RPMI7951 (cell line): ENCODE results near the gene FAM222B. TPM values are rescaled to one million over a fixed set of nuclear protein-coding genes. Genes with fewer than 3 reads are reported as not detected.
"Not testable (repeated sequence)": the region's sequence is repeated elsewhere in the genome, so short reads cannot be mapped to it uniquely, and the experiment has no call there.

Source experiments
- DNase-seq: peaks from one replicate; pipeline ENCODE4 v3.0.0-alpha.2; 2012; ENCODE audit warnings: low read depth
- total RNA-seq: library from RNA; depleted of rRNA; stranded (reverse); fragments of >200 nt; shearing (Covaris generic); gene quantifications from 2 replicates; pipeline ENCODE4 v1.2.3, GENCODE V29; 2014; rRNA removed

Gene FAM222B, protein sequence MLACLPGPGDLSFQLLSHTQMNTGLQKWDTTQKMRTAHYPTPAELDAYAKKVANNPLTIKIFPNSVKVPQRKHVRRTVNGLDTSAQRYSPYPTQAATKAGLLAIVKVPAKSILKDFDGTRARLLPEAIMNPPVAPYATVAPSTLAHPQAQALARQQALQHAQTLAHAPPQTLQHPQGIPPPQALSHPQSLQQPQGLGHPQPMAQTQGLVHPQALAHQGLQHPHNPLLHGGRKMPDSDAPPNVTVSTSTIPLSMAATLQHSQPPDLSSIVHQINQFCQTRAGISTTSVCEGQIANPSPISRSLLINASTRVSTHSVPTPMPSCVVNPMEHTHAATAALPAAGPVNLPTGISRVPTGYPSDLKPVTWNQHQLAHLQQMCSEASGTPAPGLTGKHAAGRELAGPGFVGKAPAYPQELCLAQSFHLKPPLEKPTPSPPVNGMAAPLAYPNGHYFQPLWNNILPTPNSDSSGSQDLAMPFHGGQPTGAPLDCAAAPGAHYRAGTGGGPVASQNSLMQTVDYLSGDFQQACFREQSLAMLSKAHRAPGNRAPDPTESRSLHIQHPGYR
- 2.4 and 3.4 TPM in 2 replicates for total RNA-seq

DNA sequence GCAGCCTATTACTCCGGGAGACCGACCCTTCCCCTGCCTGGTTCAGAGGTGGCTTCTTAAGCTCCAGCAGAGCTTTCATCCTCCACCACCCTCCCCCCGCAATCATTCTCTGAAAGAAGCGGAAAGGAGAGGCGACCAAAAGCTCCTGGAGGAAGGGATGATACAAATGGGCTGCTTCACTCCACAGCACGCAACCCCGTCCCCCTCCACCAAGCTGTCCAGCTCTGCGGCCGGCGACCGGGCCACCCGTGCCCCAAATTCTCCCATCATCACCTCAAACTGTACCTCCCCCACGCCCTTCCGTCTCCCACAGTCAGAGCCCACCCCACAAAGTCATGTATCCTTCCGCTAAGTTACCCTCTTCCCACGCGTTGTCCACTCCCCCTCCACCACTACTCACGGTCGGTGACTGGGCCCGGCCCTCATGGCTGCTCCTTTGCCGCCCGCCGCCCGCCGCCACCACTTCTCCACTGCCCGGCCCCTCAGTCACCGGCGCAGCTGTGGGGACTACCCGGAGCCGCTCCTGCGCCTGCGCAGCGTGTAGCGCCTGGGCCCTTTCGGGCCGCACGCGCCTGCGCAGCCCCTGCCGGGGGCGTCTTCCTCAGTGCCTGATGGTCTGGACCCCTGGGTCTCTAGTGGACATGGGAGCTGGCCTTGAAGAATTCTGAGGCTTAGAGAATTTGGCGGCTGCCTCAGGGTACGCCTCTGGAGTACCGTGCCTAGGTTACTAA, at the start of gene FAM222B:
Gene FAM222B (minus strand): TSS at position 509 of the 731 bp plus-strand sequence. CDS start 76,123 bp downstream, outside the sequence.
- peak; percentile 80 for DNase-seq

DNA sequence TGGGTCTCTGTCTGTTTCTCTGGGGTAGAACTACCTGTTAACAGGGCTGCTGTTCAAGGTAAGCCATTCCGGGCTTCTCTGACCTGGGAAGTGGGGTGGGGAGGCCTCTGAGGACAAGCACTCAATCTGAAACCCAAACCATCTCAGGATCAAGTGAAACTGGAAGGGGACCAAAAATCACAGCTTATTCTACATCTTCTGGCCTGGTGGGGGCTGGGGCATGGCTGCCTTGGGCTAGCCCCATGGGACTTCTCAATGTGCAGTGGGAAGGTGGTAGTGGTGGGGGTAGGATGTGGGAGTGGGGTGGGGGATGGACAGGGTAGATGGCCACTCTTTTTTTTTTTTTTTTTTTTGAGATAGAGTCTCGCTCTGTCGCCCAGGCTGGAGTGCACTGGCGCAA, 49.4 kb upstream of the FAM222B start:
- no peak for DNase-seq

DNA sequence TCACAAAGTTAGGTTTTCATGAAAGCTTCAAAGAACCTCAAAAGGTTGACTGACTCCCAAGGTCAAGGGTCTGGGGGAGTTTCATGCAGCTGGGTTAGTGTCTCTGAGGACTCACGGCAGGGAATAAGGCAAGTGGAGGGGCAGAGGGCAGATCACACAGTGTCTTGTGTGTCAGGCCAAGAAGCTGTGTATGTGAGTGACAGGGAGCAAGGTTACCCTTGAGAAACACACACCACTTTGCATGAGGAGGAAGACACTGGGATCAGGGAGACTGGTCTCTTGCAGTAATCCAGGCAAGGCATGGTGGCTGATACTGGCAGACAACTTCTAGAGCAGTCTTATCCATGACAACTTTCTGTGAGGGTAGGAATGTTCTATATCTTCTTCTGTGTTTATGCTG, 48.6 kb upstream of the FAM222B start:
- DNase-seq: no peak

DNA sequence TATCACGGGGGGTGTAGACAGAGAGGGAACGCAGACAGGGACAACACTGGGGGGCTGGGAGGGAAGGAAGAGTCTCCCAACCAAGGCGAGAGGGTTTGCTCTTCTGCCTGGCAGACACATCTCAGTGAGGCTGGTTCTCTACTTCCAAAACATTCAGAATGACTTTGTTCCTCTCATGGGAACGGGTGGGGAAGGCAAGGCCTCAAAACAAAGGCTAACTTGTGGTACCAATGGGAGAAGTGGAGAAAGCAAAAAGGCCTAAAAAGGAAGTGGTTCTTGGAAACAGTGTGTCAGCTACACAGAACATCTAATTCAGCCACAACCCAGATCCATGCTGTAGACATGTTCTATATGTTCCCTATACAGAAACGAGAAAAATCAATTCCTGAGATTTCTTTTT, 47.4 kb upstream of the FAM222B start:
- DNase-seq: no peak

DNA sequence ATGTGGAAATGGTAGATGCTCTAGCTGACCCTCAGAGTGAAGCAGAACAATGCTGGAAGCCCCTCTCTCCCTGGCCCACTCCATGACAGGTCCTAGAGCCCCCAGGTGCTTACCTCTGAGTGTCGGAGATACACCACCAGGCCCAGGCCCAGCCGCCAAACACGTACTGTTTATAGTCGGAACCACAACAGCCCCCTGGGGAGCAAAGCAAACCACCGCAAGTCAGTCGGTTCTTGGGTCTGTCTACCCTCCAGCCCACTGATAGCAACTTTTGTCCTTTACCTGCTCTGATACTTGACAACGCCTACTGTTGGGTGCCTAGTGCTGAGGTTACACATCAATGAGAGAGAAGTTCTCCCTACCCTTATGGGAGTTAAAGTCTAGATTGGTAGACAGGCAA, 46.2 kb upstream of the FAM222B start:
- DNase-seq: no peak

DNA sequence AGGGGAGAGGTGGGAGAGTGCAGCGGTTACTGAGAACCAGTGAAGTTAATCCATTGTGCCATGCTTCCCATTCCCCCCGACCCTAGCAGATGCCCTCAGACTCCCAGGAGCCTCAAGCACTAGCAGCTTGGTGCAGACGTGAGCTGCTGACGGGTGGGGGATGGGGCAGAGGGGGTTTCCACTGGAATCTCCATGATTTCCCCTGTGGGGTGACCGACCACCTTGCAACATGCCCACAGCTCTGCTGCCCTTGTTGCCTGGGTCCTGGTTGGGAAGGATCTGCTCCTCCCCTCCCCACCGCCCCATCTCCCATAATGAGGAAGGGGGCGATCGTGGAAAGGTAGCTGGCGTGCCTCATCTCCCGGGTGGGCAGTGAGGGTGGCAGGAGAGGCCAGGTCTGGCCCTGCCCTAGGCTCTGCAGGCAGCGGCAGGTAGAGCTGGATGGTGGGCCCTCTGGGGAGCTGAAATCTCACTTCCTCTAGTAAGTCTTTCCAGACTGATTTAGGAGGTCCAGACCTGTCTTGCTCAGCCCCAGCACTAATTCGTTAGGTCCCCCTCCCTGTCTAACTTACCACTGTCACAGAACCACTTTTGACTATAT, 45.4 kb upstream of the FAM222B start:
- DNase-seq: no peak

DNA sequence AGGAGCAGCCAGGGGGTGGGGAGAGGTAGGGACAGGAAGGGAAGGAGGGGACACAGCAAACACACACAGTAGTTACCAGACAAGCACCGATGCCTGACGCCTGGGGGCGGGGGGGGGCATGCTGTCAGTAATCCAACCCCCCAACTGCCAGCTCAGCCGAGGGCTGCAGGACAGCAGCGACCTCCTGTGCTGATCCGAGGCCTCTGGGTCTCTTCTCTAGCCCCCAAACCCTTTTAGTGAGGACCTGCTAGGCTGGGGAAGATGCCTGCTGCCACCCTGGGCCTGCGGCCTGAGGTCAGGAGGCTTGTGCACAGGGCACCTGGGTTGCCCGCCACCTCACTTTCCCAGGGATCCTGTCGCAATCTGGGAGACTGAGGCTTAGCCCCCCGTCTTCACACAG, 43.4 kb upstream of the FAM222B start:
- DNase-seq: no peak

DNA sequence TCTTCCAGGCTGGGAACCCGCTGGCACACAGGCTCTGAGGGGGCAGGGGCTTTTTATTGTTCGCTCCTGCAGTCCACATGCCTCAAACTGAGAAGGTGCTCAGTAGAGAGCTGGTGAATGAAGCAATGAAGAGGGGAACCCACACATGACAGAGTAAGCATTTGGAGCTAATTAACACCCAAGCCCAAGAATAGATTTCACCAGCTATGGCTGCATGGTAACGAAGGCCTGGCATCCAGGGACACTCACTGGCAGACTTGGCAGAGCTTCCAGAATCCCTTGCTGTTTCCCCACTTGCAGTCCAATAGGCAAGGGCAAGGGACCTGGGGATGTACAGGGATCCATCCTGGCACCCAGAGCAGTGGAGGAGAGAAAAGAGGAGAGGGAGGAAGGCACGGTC, 42.8 kb upstream of the FAM222B start:
- no peak for DNase-seq

DNA sequence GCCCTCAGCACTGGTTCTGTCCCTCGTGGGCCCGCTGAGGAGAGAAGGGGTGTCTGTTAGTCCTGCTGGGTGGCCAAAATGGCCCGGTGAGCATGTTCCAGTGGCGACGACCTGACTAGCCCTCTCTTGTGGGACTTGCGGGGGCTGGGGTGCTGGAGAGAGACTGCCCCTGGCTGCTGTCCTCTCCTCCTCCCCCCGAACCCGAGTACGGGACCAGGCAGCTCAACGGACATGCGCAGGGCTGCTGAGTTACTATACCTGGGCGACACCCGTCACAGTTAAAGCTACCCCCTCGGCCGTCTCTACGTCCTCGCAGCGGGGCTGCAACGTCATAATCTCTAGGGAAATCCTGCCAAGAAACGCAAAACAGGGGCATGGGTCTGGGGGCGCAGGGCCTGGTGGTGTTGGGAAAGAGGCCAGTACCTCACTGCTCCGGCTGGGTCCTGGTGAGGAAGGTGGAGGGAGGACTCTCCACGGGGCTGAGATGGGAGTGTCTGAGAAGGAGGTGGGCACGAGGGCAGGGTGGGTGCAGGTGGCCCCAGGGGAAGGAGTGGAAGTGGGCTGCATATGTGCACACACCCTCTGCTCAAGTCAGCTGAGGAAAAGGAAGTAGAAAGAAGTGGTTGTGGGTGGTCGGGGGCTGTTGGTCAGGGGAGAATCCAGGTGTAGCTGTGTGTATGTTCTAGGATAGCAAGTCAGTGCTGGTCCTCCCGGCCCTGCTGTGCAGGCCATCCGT, 41.5 kb upstream of the FAM222B start:
- no peak for DNase-seq

DNA sequence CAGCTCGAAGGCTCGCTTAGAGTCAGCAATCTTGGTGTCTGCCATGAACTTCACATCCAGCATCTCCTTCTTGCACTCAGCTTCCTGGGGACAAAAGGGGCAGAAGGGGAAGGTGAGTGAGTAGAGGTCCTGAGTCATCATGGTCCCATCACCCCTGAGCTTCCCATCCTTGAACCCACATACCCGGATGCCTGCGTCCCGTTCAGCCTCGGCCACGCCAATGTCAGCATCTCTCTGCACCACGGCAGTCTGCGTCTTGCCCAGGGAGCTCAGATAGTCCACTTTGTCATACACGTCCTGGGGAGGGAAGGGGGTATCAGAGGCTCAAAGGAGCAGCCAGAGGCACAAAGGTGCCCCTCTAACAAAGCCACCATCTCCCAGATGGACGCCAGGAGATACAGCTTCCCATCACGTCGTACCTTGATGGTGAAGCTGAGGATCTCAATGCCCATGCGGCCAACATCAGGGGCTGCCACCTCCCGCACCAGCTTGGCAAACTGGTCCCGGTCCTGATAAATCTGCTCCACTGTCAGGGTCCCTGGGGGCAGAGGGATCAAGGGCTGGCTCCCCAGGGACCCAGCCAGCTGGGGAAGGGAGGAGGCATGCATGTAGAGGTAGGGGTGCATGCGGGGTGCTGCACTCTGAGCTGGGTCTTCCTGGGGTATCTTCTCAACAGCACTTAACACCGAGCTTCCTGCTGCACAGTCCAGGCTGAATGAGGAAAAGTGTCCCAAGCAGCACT, 39.7 kb upstream of the FAM222B start:
- no peak for DNase-seq

DNA sequence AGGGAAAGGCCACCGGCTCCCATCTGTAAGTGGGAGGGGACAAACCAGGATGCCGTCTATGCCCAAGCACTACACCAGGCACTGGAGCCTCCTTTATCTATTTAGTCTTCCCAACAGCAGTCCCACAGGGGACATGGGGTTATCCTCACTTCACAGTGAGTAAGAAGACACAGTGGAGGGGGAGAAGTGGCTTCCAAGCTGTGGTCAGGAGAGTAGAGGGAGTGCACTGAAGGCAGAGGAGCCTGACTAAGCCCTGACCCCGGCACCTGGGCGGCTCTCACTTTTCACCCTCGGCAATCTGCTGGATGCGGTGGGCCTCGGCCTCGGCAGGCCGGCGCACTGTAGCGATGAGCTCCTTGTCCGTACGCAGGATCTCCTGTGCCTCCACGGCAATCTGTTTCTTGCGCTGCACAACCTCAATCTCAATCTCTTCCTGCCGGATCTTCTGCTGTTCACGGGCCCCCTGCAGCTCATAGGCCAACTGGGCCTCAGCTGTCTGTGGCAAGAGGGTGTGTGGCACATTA, 39.0 kb upstream of the FAM222B start:
- no peak for DNase-seq

DNA sequence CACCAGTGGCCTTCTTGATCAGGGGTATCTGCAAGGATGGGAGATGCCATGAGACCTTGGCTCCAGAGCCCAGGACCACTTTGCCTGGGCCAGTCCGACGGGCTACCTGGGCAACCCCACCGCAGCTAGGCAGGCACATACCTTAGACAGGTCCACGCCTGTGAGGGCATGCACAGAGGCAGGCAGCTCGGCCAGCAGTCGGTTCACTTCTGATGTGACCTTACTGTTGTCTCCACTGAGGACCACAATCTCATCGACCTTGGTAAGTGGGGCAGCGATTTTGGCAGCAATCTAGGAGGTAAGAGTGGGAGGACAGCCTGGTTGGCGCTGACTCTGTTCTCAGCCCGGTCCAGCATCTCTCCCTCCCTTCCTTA, 38.0 kb upstream of the FAM222B start:
- no peak for DNase-seq

DNA sequence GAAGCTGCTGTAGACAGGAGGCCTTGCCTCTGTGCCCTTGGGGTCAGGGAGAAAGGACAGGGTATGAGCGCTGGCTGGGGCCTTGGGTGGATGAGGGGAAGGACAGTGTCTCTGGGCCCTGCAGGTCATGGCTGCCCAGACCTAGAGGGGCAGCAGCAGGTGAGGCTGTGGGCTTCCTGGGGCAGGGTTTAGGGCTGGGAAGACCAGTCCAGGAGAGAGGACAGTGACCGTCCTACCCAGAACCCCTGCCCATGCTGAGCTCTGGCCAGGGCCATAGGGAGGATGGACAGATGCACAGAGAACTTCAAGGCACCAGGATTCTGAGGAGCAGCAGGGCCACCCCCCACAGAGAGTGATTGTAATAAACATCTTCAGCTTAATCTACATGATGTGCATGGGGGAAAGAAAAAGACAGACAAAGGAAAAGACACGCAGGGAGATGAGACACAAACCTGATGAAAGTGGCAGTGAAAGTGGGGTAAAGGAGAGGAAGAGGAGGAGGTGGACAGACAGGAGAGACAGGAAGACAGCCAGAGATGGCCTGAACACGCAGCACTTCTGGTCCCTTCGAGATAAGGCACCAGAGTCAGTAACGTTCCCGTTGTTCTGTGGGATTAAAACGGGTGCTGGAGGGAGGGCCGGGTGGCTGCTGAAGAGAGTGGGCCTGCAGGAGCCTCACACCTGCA, 37.4 kb upstream of the FAM222B start:
- no peak for DNase-seq

DNA sequence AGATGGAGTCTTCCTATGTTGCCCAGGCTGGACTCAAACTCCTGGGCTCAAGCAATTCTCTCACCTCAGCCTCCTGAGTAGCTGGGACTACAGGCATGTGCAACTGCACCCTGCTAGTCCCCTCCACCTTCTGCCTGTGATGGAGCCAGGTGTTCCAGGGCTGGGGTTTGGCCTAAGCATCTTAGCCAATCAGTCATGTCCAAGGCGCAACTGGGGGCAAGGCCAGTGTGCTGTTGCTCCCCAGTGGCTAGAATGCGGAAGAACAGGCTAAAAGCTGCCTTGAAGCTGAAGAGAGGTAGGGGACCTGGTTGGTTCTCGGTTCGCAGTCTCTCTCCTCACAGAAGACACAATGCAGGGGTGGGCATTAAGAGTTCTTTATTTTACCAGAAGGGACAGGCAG, 36.4 kb upstream of the FAM222B start:
- DNase-seq: peak; percentile 18

DNA sequence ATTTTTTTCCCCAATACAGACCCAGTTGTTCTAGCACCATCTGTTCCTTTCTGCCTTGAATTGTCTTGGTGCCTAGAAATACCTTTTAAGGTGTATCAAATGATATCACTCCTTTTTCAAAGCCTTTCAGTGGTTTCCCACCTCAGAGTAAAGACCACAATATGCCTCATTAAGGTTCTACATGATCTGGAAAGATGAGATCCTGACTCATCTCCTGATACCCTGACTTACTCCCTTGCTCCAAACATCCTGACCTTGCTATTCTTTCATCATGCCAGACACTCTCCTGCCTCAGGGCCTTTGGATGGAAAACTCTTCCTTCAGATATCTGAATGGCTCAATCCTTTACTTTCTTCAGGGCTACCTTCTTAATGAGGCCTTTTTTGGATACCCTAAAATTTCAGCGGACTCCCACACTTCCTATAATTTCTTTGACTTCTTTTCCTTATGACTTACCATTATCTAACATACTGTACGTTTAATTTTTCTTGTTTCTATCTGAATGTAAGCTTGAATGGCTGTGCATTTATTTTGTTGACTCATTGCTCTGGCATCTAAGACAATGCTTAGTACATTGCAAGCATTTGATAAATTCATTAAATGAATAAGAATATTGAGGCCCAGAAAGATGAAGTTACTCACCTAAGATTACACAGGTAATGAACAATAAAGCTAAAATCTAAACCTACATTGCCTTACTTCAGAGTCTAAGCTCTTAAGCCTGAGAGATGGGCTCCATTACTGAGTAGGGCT, 35.7 kb upstream of the FAM222B start:
- peak; percentile 58 for DNase-seq

DNA sequence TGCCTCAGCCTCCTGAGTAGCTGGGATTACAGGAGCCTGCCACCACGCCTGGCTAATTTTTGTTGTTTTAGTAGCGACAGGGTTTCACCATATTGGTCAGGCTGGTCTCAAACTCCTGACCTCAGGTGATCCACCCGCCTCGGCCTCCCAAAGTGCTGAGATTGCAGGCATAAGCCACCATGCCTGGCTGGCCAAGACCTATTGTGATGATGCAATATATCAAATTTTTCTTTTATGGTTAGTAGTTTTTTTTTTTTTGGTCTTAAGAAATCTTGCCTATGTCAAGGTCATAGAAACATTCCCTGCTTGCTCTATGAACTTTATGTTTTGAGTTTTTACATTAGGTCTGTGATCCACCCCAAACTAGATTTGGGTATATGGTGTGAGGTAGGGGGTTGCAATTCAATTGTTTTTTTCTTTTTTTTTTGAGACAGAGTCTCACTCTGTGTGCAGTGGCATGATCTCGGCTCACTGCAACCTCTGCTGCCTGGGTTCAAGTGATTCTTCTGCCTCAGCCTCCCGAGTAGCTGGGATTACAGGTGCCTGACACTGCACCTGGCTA, 34.6 kb upstream of the FAM222B start:
- DNase-seq: not testable (repeated sequence)

DNA sequence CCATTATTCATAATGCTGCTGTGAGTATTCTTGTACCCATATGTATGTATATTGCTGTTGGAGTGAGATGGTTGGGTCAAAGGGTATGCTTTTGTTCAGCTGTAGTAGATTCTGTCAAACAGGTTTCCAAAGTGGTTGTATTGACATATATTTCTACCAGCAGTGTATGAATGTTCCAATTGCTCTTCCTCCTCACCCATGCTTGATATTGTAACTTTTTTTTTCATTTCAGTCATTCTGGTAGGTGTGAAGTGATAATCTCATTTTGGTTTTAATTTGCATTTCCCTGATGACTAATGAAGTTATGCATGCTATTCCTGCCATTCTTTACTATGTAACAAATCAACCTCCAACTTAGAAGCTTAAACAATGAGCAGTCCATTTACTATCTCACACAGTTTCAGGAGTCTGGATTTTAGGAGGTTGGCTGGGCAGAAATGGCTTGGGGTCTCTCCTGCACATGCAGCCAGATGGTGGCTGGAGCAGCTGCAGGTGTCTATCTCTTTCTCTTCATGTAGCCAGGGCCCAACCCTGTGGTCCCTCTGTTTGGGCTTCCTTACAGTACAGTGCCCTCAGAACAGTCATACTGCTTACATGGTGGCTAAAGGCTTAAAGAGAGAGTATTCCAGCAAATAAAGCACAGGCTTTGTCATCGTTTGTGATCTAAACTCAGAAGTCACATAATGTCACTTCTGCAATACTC, 33.4 kb upstream of the FAM222B start:
- DNase-seq: no peak

DNA sequence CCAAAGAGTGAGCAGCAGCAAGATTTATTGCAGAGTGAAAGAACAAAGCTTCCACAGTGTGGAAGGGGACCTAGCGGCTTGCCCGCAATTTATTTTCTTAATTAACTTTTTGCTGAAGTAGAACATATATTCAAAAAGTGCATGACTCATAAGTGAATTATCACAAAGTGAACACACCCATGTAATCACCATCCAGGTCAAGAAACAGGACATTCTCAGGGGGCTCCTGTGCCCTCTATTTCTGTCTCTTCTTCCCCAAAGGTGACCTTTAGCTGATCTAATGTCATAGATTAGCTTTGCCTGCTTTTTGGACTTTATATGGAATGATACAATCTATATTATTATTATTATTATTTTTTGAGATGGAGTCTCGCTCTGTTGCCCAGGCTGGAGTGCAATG, 32.2 kb upstream of the FAM222B start:
- no peak for DNase-seq

DNA sequence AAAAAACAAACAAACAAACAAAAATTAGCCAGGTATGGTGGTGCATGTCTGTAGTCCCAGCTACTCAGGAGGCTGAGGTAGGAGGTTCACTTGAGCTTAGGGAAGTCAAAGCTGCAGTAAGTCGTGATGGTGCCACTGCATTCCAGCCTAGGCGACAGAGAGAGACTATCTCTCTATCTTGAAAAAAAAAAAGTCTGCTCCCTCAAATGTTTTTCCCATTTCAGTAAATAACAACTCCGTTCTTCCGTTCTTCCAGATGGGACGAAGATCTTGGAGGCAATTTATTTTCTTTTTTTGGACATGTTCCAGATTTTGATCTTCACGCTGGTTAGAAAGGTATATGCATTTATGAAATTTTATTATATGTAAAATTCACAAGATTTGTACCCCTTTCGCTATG, 31.2 kb upstream of the FAM222B start:
- DNase-seq: no peak
